ENCODE data around the gene SKAP1.

SKAP1 gene

GRCh38 chr17:48100160-48100559 is 329.9 kb downstream of the SKAP1 start:
- DNase-seq: no peak

DNA sequence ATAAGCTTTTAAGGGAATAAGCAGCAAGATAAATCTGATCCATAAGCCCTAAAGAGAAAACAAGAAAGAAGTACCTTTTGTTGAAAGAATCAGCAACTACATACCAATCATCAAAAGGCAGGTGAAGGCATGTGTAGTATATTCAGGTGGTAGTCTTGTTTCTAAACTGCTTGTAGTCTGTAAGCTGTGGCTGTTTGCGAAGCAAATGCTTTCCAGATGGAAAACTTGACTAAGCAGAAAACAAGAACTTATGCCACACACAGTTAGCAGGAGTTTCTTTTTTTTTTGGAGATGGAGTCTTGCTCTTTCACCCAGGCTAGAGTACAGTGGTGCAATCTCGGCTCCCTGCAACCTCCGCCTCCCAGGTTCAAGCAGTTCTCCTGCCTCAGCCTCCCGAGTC is 334.4 kb downstream of the SKAP1 start:
- DNase-seq: no peak

GRCh38 chr17:48093341-48094045 is 336.5 kb downstream of the SKAP1 start:
- no peak for DNase-seq

DNA sequence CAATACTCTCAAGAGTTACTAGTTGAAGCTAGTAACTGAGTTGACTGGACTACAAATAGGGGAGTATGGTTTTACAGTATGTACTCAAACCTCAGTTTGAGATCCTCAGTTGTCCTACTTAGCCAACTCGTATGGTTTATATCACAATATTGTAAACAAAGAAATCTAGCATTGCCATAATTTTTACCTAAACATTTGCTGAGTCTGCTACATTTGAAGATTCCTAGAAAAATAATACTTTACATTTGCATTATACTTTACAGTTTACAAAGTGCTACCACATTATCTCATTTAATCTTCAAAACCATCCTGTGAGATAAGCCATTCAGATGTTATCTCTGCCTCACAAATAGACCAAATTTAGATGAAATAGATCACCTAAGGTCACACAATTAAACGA is 345.1 kb downstream of the SKAP1 start:
- DNase-seq: no peak
